ENCODE results near the gene YEATS2.

Gene YEATS2

GRCh38 chr3:183816681-183817510 is 119.3 kb downstream of the YEATS2 start:
- no peaks in the 10 kb centered on the region for H3K27me3 ChIP-seq (ENCODE audit: insufficient read depth, low read length)
- H2AFZ ChIP-seq (ENCODE audit: insufficient read depth, low read length, poor library complexity) = no peak overlapping the region
- no peak overlapping the region for H2AK5ac ChIP-seq (ENCODE audit: low read length)
- H2BK12ac ChIP-seq (ENCODE audit: low read length) = no peak overlapping the region
- no peak overlapping the region for H3K9ac ChIP-seq (ENCODE audit: low read length)
- H3K9me3 ChIP-seq (ENCODE audit: insufficient read depth, low read depth, low read length) = no peaks in the 10 kb centered on the region
- no peak overlapping the region for H3K18ac ChIP-seq (ENCODE audit: low read length)
- H3K4ac ChIP-seq (ENCODE audit: low read depth, low read length) = no peak overlapping the region
- peaks cover 8 to 28% of the 10 kb centered on the region in 2 experiments for H3K36me3 ChIP-seq (ENCODE audit: control insufficient read depth in 1 of 2, insufficient read depth in 2 of 2, low read length in 2 of 2)
- no peaks in the 10 kb centered on the region for H3K79me2 ChIP-seq (ENCODE audit: control insufficient read depth, insufficient read depth, low read length, poor library complexity)
- H3K4me2 ChIP-seq (ENCODE audit: low read length) = no peak overlapping the region
- H4K12ac ChIP-seq (ENCODE audit: low read depth, low read length) = no peak overlapping the region
- no peaks in the 10 kb centered on the region for H3K79me1 ChIP-seq (ENCODE audit: low read length)
- no peak overlapping the region for H2BK5ac ChIP-seq (ENCODE audit: low read depth, low read length, poor library complexity)
- H3K23ac ChIP-seq (ENCODE audit: low read length) = no peak overlapping the region
- no peaks in the 10 kb centered on the region for H3K4me1 ChIP-seq (ENCODE audit: control insufficient read depth in 1 of 2, insufficient read depth in 2 of 2, low read length in 2 of 2)
- no peak for DNase-seq
- H3K4me3 ChIP-seq (ENCODE audit: low read depth, low read length) = no peak overlapping the region
- H4K8ac ChIP-seq (ENCODE audit: low read depth, low read length) = no peak overlapping the region
- no peak overlapping the region for H2BK120ac ChIP-seq (ENCODE audit: insufficient read depth, low read length, poor library complexity)
- WGBS (ENCODE audit: extremely low coverage, insufficient coverage, insufficient read length) = no CpG with 5 or more reads among the region's 20 CpGs
- H4K91ac ChIP-seq (ENCODE audit: low read depth, low read length) = no peak overlapping the region
- no peak overlapping the region for H3K27ac ChIP-seq (ENCODE audit: low read depth, low read length)
- H3K14ac ChIP-seq (ENCODE audit: low read length) = no peak overlapping the region

- Histone ChIP-seq H3K4me3 (ENCODE audit: low read depth, low read length) (no peak overlapping the region), H4K91ac (ENCODE audit: low read depth, low read length) (no peak overlapping the region), H3K4me1 (ENCODE audit: control insufficient read depth in 1 of 2, insufficient read depth in 2 of 2, low read length in 2 of 2) (peaks cover 2 to 3% of the 10 kb centered on the region in 2 experiments), H3K79me2 (ENCODE audit: control insufficient read depth, insufficient read depth, low read length, poor library complexity) (no peaks in the 10 kb centered on the region), H3K9ac (ENCODE audit: low read length) (no peak overlapping the region), H4K12ac (ENCODE audit: low read depth, low read length) (no peak overlapping the region), H3K9me3 (ENCODE audit: insufficient read depth, low read depth, low read length) (no peaks in the 10 kb centered on the region), H3K4me2 (ENCODE audit: low read length) (no peak overlapping the region), H3K79me1 (ENCODE audit: low read length) (no peaks in the 10 kb centered on the region), H2AFZ (ENCODE audit: insufficient read depth, low read length, poor library complexity) (no peak overlapping the region), H3K4ac (ENCODE audit: low read depth, low read length) (no peak overlapping the region), H4K8ac (ENCODE audit: low read depth, low read length) (no peak overlapping the region), H3K23ac (ENCODE audit: low read length) (no peak overlapping the region), H3K27me3 (ENCODE audit: insufficient read depth, low read length) (no peaks in the 10 kb centered on the region), H3K14ac (ENCODE audit: low read length) (no peak overlapping the region), H3K36me3 (ENCODE audit: control insufficient read depth in 1 of 2, insufficient read depth in 2 of 2, low read length in 2 of 2) (peaks cover 8 to 26% of the 10 kb centered on the region in 2 experiments), H2BK120ac (ENCODE audit: insufficient read depth, low read length, poor library complexity) (no peak overlapping the region), H2BK5ac (ENCODE audit: low read depth, low read length, poor library complexity) (no peak overlapping the region), H3K18ac (ENCODE audit: low read length) (no peak overlapping the region), H2AK5ac (ENCODE audit: low read length) (no peak overlapping the region), H2BK12ac (ENCODE audit: low read length) (no peak overlapping the region), H3K27ac (ENCODE audit: low read depth, low read length) (no peak overlapping the region)
- no peak for DNase-seq
- WGBS (ENCODE audit: extremely low coverage, insufficient coverage, insufficient read length) = no CpG with 5 or more reads among the region's 9 CpGs
Observed at GRCh38 chr3:183817639-183818038, 120.0 kb downstream of the YEATS2 start.

- Histone ChIP-seq H3K18ac (ENCODE audit: low read length) (no peak overlapping the region), H3K9me3 (ENCODE audit: insufficient read depth, low read depth, low read length) (no peaks in the 10 kb centered on the region), H4K8ac (ENCODE audit: low read depth, low read length) (no peak overlapping the region), H2AFZ (ENCODE audit: insufficient read depth, low read length, poor library complexity) (no peak overlapping the region), H3K27me3 (ENCODE audit: insufficient read depth, low read length) (no peaks in the 10 kb centered on the region), H3K36me3 (ENCODE audit: control insufficient read depth in 1 of 2, insufficient read depth in 2 of 2, low read length in 2 of 2) (peaks cover 8 to 24% of the 10 kb centered on the region in 2 experiments), H4K91ac (ENCODE audit: low read depth, low read length) (no peak overlapping the region), H3K27ac (ENCODE audit: low read depth, low read length) (no peak overlapping the region), H2BK5ac (ENCODE audit: low read depth, low read length, poor library complexity) (no peak overlapping the region), H3K4me2 (ENCODE audit: low read length) (no peak overlapping the region), H3K4me3 (ENCODE audit: low read depth, low read length) (no peak overlapping the region), H3K14ac (ENCODE audit: low read length) (no peak overlapping the region), H4K12ac (ENCODE audit: low read depth, low read length) (no peak overlapping the region), H2BK120ac (ENCODE audit: insufficient read depth, low read length, poor library complexity) (no peak overlapping the region), H3K23ac (ENCODE audit: low read length) (no peak overlapping the region), H3K4ac (ENCODE audit: low read depth, low read length) (no peak overlapping the region), H3K79me2 (ENCODE audit: control insufficient read depth, insufficient read depth, low read length, poor library complexity) (no peaks in the 10 kb centered on the region), H3K9ac (ENCODE audit: low read length) (no peak overlapping the region), H2AK5ac (ENCODE audit: low read length) (no peak overlapping the region), H3K4me1 (ENCODE audit: control insufficient read depth in 1 of 2, insufficient read depth in 2 of 2, low read length in 2 of 2) (peaks cover 3 to 6% of the 10 kb centered on the region in 2 experiments), H3K79me1 (ENCODE audit: low read length) (no peaks in the 10 kb centered on the region), H2BK12ac (ENCODE audit: low read length) (no peak overlapping the region)
- no CpG with 5 or more reads among the region's 14 CpGs for WGBS (ENCODE audit: extremely low coverage, insufficient coverage, insufficient read length)
- DNase-seq = no peak
Observed at GRCh38 chr3:183818041-183818620, 120.5 kb downstream of the YEATS2 start.

GRCh38 chr3:183818706-183819624 is 121.4 kb downstream of the YEATS2 start:
- Histone ChIP-seq H3K4me3 (ENCODE audit: low read depth, low read length) (no peak overlapping the region), H4K8ac (ENCODE audit: low read depth, low read length) (no peak overlapping the region), H3K4me1 (ENCODE audit: control insufficient read depth in 1 of 2, insufficient read depth in 2 of 2, low read length in 2 of 2) (peaks cover 3 to 6% of the 10 kb centered on the region in 2 experiments), H2BK5ac (ENCODE audit: low read depth, low read length, poor library complexity) (no peak overlapping the region), H3K23ac (ENCODE audit: low read length) (no peak overlapping the region), H2BK120ac (ENCODE audit: insufficient read depth, low read length, poor library complexity) (no peak overlapping the region), H3K79me1 (ENCODE audit: low read length) (no peaks in the 10 kb centered on the region), H4K91ac (ENCODE audit: low read depth, low read length) (no peak overlapping the region), H3K18ac (ENCODE audit: low read length) (no peak overlapping the region), H3K27me3 (ENCODE audit: insufficient read depth, low read length) (no peaks in the 10 kb centered on the region), H3K36me3 (ENCODE audit: control insufficient read depth in 1 of 2, insufficient read depth in 2 of 2, low read length in 2 of 2) (peaks cover 8 to 24% of the 10 kb centered on the region in 2 experiments), H3K79me2 (ENCODE audit: control insufficient read depth, insufficient read depth, low read length, poor library complexity) (no peaks in the 10 kb centered on the region), H2BK12ac (ENCODE audit: low read length) (no peak overlapping the region), H3K14ac (ENCODE audit: low read length) (no peak overlapping the region), H3K27ac (ENCODE audit: low read depth, low read length) (no peak overlapping the region), H2AK5ac (ENCODE audit: low read length) (no peak overlapping the region), H4K12ac (ENCODE audit: low read depth, low read length) (no peak overlapping the region), H3K9ac (ENCODE audit: low read length) (no peak overlapping the region), H2AFZ (ENCODE audit: insufficient read depth, low read length, poor library complexity) (no peak overlapping the region), H3K9me3 (ENCODE audit: insufficient read depth, low read depth, low read length) (no peaks in the 10 kb centered on the region), H3K4me2 (ENCODE audit: low read length) (no peak overlapping the region), H3K4ac (ENCODE audit: low read depth, low read length) (no peak overlapping the region)
- DNase-seq = no peak
- WGBS (ENCODE audit: extremely low coverage, insufficient coverage, insufficient read length) = no CpG with 5 or more reads among the region's 25 CpGs
